ENCODE data around the gene LPCAT4.
"Not testable (repeated sequence)": the region's sequence is repeated elsewhere in the genome, so short reads cannot be mapped to it uniquely, and the experiment has no call there.

DNA sequence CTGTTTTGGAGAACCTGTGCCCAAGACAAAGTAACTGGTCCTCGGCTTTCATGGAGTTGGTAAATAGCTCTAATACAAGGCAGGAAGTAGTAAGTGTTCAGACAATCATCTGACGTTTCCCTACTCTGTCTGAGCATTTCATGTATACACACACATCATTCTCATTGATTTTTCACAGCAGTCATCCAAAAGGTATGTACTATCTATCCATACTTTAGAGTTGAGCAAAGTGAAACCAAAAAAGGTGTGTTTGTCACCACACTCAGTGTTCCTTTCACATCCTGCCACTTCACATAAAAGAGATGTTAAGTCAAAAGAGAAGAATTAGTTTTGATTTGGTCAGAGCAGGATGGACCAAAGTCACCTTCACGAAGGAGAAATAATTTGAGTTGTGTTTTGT, 36.9 kb upstream of the LPCAT4 start:
- not testable (repeated sequence) for TF ChIP-seq POLR2A, CTCF (IDR thresholded peaks at IDR 0.05)

Data from upper lobe of left lung (tissue), 4 donors.